Measurements from ENCODE around the gene DYNLT4. TPM values are rescaled to one million over a fixed set of nuclear protein-coding genes. Genes with fewer than 3 reads are reported as not detected.

The DYNLT4 gene
- total RNA-seq, 3 donors from 2014 or later: 0.80 to 2.0 (median 1.3) TPM

DNA sequence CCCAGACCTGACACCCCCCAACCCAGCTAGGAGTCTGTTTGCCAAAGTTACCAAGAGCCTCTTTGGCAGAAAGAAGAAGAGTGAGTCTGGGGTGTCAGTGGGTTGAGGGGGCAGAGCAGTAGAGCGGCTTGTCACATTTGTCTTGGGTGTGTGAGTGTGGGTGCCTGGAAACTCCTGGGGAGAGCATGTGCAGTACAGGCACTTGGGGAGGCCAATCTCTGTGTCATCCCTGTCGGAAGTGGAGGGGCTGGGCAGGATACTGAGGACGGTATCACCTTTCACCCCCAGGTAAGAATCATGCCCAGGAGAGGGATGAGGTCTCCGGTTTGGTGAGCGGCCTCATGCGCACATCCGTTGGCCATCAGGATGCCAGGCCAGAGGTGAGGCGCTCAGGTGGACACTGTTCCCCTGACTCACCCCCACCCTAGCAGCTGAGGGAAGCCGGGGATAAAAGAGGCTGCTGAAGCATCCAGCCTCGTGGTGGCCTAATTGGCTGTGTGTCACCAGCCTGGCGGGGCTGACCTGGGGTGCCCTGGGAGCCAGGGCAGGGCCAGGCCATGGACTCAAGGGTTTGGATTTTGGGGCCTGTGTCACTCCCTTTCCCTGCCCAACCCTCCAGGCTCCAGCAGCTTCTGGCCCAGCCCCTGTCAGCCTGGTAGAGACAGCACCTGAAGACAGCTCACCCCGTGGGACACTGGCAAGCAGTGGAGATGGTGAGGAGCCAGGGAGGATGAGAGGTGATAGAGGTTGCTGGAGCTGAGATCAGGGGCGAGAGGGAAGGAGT is 3.6 kb downstream of the DYNLT4 start:
- Histone ChIP-seq H3K4me3 (peak overlapping the region in 1 of 3 donors; percentile 96), H3K27me3 (no peaks in the 10 kb centered on the region), H3K36me3 (no peaks in the 10 kb centered on the region), H3K27ac (peak overlapping the region; percentile 54 to 84), H3K9me3 (no peaks in the 10 kb centered on the region), H3K4me1 (peaks cover 21 to 24% of the 10 kb centered on the region in 2 donors)
- intact Hi-C loops (cut with DNase I; ENCODE audit: low total_unique reads): no loop called here
- peak in 1 of 2 donors; percentile 40 for DNase-seq (ENCODE audit: low spot score in 2 of 2)
- TF ChIP-seq POLR2A (IDR thresholded peaks at IDR 0.05): no peak
- TF ChIP-seq, protein P1, sequence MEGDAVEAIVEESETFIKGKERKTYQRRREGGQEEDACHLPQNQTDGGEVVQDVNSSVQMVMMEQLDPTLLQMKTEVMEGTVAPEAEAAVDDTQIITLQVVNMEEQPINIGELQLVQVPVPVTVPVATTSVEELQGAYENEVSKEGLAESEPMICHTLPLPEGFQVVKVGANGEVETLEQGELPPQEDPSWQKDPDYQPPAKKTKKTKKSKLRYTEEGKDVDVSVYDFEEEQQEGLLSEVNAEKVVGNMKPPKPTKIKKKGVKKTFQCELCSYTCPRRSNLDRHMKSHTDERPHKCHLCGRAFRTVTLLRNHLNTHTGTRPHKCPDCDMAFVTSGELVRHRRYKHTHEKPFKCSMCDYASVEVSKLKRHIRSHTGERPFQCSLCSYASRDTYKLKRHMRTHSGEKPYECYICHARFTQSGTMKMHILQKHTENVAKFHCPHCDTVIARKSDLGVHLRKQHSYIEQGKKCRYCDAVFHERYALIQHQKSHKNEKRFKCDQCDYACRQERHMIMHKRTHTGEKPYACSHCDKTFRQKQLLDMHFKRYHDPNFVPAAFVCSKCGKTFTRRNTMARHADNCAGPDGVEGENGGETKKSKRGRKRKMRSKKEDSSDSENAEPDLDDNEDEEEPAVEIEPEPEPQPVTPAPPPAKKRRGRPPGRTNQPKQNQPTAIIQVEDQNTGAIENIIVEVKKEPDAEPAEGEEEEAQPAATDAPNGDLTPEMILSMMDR (IDR thresholded peaks at IDR 0.05): no peak
- no peak for TF ChIP-seq POLR2AphosphoS5 (IDR thresholded peaks at IDR 0.05)

DNA sequence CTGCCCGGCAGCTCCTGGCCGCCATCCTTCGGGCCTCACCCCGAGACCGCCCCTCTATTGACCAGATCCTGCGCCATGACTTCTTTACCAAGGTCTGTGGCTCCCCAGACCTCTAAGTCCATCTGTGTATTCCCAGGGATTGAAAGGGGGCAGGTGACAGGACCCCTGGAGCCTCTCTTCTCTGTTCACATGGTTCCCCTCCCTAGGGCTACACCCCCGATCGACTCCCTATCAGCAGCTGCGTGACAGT is 4.2 kb downstream of the DYNLT4 start:
- H3K4me3 ChIP-seq: peak overlapping the region in 1 of 3 donors; percentile 96
- no peaks in the 10 kb centered on the region for H3K36me3 ChIP-seq
- intact Hi-C loops (cut with DNase I; ENCODE audit: low total_unique reads): no loop called here
- H3K27ac ChIP-seq: peak overlapping the region; percentile 54 to 84
- no peaks in the 10 kb centered on the region for H3K9me3 ChIP-seq
- DNase-seq (ENCODE audit: low spot score in 2 of 2): peak in 1 of 2 donors; percentile 45
- TF ChIP-seq, protein P1 (IDR thresholded peaks at IDR 0.05): no peak
- TF ChIP-seq POLR2A (IDR thresholded peaks at IDR 0.05): no peak
- TF ChIP-seq POLR2AphosphoS5 (IDR thresholded peaks at IDR 0.05): no peak
- H3K27me3 ChIP-seq: no peaks in the 10 kb centered on the region
- H3K4me1 ChIP-seq: peaks cover 16 to 19% of the 10 kb centered on the region in 2 donors

DNA sequence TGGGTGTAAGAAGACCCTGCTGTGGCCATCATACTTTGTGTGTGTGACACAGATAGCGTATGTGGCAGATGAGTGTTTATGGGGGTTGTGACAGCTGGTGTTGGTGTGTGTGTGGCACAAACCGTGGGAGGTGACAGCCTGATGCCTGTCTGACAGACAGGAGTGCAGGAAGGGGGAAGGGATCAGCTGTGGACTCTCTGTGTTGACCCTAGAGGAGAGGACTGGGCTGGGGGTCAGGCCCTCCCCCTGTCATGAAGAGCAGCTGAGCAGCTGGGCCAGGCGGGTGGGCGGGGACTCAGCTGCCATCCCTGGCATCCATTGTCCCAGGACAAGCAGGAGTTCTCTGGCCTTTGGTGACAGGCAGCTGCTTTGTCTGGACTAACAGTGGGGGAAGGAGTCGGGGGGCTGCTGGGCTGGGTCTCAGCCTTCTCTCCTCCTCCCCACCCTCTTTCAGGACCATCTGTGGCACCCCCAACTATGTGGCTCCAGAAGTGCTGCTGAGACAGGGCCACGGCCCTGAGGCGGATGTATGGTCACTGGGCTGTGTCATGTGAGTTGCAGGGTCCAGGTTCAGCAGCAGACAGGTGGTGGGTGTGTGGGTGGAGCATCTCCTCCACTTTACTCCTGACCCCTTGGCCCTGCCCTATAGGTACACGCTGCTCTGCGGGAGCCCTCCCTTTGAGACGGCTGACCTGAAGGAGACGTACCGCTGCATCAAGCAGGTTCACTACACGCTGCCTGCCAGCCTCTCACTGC is 4.7 kb downstream of the DYNLT4 start:
- Histone ChIP-seq H3K9me3 (no peaks in the 10 kb centered on the region), H3K27me3 (no peaks in the 10 kb centered on the region), H3K36me3 (no peaks in the 10 kb centered on the region), H3K4me3 (peak overlapping the region; percentile 85 to 96 (median 92)), H3K27ac (peak overlapping the region; percentile 54 to 84), H3K4me1 (peaks cover 11 to 16% of the 10 kb centered on the region in 2 donors)
- TF ChIP-seq POLR2AphosphoS5 (IDR thresholded peaks at IDR 0.05) (no peak), POLR2A (IDR thresholded peaks at IDR 0.05) (no peak)
- TF ChIP-seq, protein P1 (IDR thresholded peaks at IDR 0.05): no peak
- DNase-seq (ENCODE audit: low spot score in 2 of 2): peak in 1 of 2 donors; percentile 34
- intact Hi-C loops (cut with DNase I; ENCODE audit: low total_unique reads): no loop called here

DNA sequence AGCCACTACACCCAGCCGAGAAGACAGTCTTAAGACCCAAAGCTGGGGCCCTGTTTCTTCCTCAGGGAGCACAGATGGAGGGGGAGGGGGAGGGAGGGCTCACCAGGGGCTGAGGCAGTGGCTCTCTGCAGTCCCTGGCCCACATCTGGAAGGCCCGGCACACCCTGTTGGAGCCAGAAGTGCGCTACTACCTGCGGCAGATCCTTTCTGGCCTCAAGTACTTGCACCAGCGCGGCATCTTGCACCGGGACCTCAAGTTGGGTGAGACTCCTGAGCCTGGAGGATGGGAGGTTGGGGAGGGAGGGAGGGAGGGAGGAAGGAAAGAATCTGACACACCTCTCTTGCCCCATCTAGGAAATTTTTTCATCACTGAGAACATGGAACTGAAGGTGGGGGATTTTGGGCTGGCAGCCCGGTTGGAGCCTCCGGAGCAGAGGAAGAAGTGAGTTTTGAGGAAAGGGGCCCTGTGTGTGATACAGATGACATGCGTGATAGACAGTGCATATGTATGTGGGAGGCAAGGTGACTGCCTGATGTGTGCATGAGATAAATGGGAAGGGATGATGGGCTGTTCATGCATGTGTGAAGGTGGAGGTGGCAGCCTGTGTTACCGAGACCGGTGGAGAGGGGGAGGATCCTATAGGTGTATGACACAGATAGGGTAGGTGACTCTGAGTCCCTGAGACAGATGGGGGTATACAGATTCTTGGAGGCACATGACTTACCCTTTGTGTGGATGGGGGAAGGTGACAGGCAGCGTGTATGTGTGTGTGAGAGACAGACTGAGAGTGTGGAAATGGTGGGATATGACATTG is 5.5 kb downstream of the DYNLT4 start:
- no peak for TF ChIP-seq POLR2A (IDR thresholded peaks at IDR 0.05)
- TF ChIP-seq POLR2AphosphoS5 (IDR thresholded peaks at IDR 0.05): no peak
- TF ChIP-seq, protein P1 (IDR thresholded peaks at IDR 0.05): no peak
- no peaks in the 10 kb centered on the region for H3K27me3 ChIP-seq
- intact Hi-C loops (cut with DNase I; ENCODE audit: low total_unique reads): no loop called here
- DNase-seq (ENCODE audit: low spot score in 2 of 2): peak in 1 of 2 donors; percentile 50
- H3K27ac ChIP-seq: peak overlapping the region; percentile 54 to 84
- peaks cover 4 to 14% of the 10 kb centered on the region in 2 donors for H3K4me1 ChIP-seq
- no peaks in the 10 kb centered on the region for H3K36me3 ChIP-seq
- H3K4me3 ChIP-seq: peak overlapping the region; percentile 85 to 96 (median 92)
- no peaks in the 10 kb centered on the region for H3K9me3 ChIP-seq
